Measurements from ENCODE around the gene POSTN.
"Not testable (repeated sequence)": the region's sequence is repeated elsewhere in the genome, so short reads cannot be mapped to it uniquely, and the experiment has no call there.

The POSTN gene

GRCh38 chr13:37597477-37598025, 1.0 kb downstream of the POSTN start:
- DNase-seq (ENCODE audit: low read depth in 2 of 2): no peak

- DNase-seq (ENCODE audit: low read depth in 2 of 2): no peak
Observed at GRCh38 chr13:37596805-37597204, 1.8 kb downstream of the POSTN start.

- DNase-seq (ENCODE audit: low read depth in 2 of 2): no peak
Observed at GRCh38 chr13:37595162-37595561, 3.4 kb downstream of the POSTN start.

GRCh38 chr13:37594550-37594949, 4.0 kb downstream of the POSTN start:
- DNase-seq (ENCODE audit: low read depth in 2 of 2): no peak

- DNase-seq (ENCODE audit: low read depth in 2 of 2): not testable (repeated sequence)
Observed at GRCh38 chr13:37589381-37589780, 9.2 kb downstream of the POSTN start.

GRCh38 chr13:37587236-37587635, 11.3 kb downstream of the POSTN start:
- no peak for DNase-seq (ENCODE audit: low read depth in 2 of 2)

- no peak for DNase-seq (ENCODE audit: low read depth in 2 of 2)
Observed at GRCh38 chr13:37586164-37586563, 12.4 kb downstream of the POSTN start.

GRCh38 chr13:37585541-37585940, 13.0 kb downstream of the POSTN start:
- no peak for DNase-seq (ENCODE audit: low read depth in 2 of 2)

GRCh38 chr13:37576601-37577000, 22.0 kb downstream of the POSTN start:
- DNase-seq (ENCODE audit: low read depth in 2 of 2): no peak

GRCh38 chr13:37565425-37565824, 33.1 kb downstream of the POSTN start:
- DNase-seq (ENCODE audit: low read depth in 2 of 2): no peak

GRCh38 chr13:37561031-37561430, 37.5 kb downstream of the POSTN start:
- no peak for DNase-seq (ENCODE audit: low read depth in 2 of 2)

- no peak for DNase-seq (ENCODE audit: low read depth in 2 of 2)
Observed at GRCh38 chr13:37560526-37560925, 38.0 kb downstream of the POSTN start.

- DNase-seq (ENCODE audit: low read depth in 2 of 2): not testable (repeated sequence)
Observed at GRCh38 chr13:37558766-37559165, 39.8 kb downstream of the POSTN start.

- DNase-seq (ENCODE audit: low read depth in 2 of 2): no peak
Observed at GRCh38 chr13:37546087-37546486, 52.5 kb downstream of the POSTN start.

GRCh38 chr13:37544995-37545394, 53.6 kb downstream of the POSTN start:
- no peak for DNase-seq (ENCODE audit: low read depth in 2 of 2)

- no peak for DNase-seq (ENCODE audit: low read depth in 2 of 2)
Observed at GRCh38 chr13:37539976-37540605, 58.5 kb downstream of the POSTN start.

GRCh38 chr13:37539170-37539569, 59.4 kb downstream of the POSTN start:
- DNase-seq (ENCODE audit: low read depth in 2 of 2): no peak

- DNase-seq (ENCODE audit: low read depth in 2 of 2): no peak
Observed at GRCh38 chr13:37535501-37535900, 63.1 kb downstream of the POSTN start.

- no peak for DNase-seq (ENCODE audit: low read depth in 2 of 2)
Observed at GRCh38 chr13:37534676-37535075, 63.9 kb downstream of the POSTN start.

GRCh38 chr13:37534181-37534580, 64.4 kb downstream of the POSTN start:
- DNase-seq (ENCODE audit: low read depth in 2 of 2): no peak

GRCh38 chr13:37531049-37531448, 67.5 kb downstream of the POSTN start:
- DNase-seq (ENCODE audit: low read depth in 2 of 2): no peak

- DNase-seq (ENCODE audit: low read depth in 2 of 2): no peak
Observed at GRCh38 chr13:37529751-37530385, 68.7 kb downstream of the POSTN start.

- no peak for DNase-seq (ENCODE audit: low read depth in 2 of 2)
Observed at GRCh38 chr13:37526710-37527473, 71.7 kb downstream of the POSTN start.
